Measurements from ENCODE around the gene ENOX1.

The ENOX1 gene

DNA sequence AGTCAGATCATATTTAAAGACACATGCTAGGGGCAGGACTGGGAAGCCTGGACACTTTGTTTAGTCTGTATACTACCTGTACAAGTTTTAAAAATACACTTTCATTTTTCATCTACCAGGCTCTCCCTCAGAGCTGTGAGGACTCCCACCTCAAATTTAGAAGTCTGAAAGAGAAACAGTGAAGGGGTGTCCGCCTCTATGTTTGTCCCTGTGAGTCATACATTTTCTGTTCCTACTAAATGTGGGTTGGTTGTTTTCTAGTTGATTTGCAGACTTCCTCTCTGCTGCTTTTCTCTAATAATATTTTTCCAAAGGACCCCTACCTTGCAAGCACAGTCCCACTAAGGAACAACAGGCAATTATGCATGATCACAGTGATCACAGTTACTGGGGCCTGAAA, 110.5 kb downstream of the ENOX1 start:
- in situ Hi-C loops (cut with MboI; ENCODE audit: low sequenced_read_pairs), result no loop called here

DNA sequence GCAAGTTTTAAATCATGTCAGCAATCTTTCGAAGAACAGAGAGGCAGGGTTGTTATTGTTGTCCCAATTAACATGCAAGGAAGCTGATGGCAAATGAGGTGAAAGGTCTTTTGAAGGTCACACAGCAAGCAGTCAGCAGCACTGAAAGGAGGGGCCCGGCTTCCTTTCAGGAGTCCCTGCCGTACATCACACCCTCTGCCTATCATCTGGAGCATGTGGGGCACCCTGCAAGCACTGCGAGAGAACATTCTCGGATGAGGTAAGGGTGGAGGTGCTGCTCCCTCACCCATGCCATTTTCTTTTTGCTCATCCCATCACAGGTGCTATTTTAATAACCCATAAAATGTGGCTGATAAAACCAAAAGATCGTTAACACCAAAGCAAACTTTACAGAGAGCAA, 111.2 kb downstream of the ENOX1 start:
- in situ Hi-C loops (cut with MboI; ENCODE audit: low sequenced_read_pairs), result no loop called here

- in situ Hi-C loops (cut with MboI; ENCODE audit: low sequenced_read_pairs), result no loop called here
Observed at GRCh38 chr13:43669964-43670363, 116.8 kb downstream of the ENOX1 start.

GRCh38 chr13:43669101-43669500, 117.7 kb downstream of the ENOX1 start:
- in situ Hi-C loops (cut with MboI; ENCODE audit: low sequenced_read_pairs), result no loop called here

GRCh38 chr13:43666403-43666802, 120.4 kb downstream of the ENOX1 start:
- in situ Hi-C loops (cut with MboI; ENCODE audit: low sequenced_read_pairs), result no loop called here

GRCh38 chr13:43665388-43665787, 121.4 kb downstream of the ENOX1 start:
- in situ Hi-C loops (cut with MboI; ENCODE audit: low sequenced_read_pairs), result no loop called here

- in situ Hi-C loops (cut with MboI; ENCODE audit: low sequenced_read_pairs), result no loop called here
Observed at GRCh38 chr13:43664700-43665191, 122.0 kb downstream of the ENOX1 start.

DNA sequence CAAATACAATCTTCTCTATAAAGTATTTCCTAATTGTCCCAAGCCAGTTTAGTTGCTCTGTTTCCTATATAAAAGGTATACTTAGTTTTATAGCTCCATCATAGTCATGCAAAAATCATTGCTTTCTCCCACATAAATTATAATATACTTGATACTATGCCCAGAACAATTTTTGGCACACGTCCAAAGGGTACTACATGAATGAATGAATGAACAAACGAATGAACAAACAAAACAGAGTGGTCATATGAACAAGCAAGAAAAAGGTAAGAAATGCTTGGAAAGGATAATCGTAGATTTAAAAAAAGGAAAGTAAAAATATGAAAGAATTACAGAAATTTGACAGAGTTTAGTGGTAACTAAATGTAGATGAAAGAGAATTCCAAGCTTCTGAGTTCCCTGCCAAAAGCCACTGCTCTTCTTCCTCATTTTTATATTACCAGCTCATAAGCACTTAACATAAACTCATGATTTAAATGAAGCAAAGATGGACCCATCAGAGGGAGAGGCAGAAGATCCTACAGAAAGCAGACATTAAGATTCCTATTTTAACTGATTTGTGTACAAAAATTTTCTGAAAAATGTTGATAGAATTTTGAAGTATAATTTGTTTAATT, 123.2 kb downstream of the ENOX1 start:
- in situ Hi-C loops (cut with MboI; ENCODE audit: low sequenced_read_pairs), result no loop called here

- in situ Hi-C loops (cut with MboI; ENCODE audit: low sequenced_read_pairs), result no loop called here
Observed at GRCh38 chr13:43662976-43663375, 123.8 kb downstream of the ENOX1 start.

GRCh38 chr13:43661161-43661830, 125.5 kb downstream of the ENOX1 start:
- in situ Hi-C loops (cut with MboI; ENCODE audit: low sequenced_read_pairs), result no loop called here

GRCh38 chr13:43657485-43657884, 129.3 kb downstream of the ENOX1 start:
- in situ Hi-C loops (cut with MboI; ENCODE audit: low sequenced_read_pairs), result no loop called here

DNA sequence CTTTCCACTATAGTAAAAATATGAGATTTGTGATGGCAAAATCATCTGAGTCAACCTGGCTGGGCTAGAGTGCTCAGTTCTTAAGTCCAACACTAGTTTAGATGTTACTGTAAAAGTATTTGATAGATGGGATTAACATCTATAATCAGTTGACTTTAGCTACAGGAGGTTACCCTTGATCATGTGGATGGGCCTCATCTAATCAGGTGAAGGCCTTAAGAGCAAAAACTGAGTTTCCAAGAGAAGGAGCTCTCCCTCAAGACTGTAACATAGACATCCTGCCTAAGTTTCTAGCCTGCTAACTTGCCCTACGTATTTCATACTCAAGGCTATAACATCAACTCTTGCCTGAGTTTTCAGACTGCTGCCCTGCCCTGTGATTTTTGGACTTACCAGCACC, 132.8 kb downstream of the ENOX1 start:
- in situ Hi-C loops (cut with MboI; ENCODE audit: low sequenced_read_pairs), result no loop called here

GRCh38 chr13:43653395-43653794, 133.4 kb downstream of the ENOX1 start:
- in situ Hi-C loops (cut with MboI; ENCODE audit: low sequenced_read_pairs), result no loop called here

- in situ Hi-C loops (cut with MboI; ENCODE audit: low sequenced_read_pairs), result no loop called here
Observed at GRCh38 chr13:43652760-43653159, 134.0 kb downstream of the ENOX1 start.

- in situ Hi-C loops (cut with MboI; ENCODE audit: low sequenced_read_pairs), result no loop called here
Observed at GRCh38 chr13:43650882-43651281, 135.9 kb downstream of the ENOX1 start.

GRCh38 chr13:43648733-43649132, 138.0 kb downstream of the ENOX1 start:
- in situ Hi-C loops (cut with MboI; ENCODE audit: low sequenced_read_pairs), result no loop called here

DNA sequence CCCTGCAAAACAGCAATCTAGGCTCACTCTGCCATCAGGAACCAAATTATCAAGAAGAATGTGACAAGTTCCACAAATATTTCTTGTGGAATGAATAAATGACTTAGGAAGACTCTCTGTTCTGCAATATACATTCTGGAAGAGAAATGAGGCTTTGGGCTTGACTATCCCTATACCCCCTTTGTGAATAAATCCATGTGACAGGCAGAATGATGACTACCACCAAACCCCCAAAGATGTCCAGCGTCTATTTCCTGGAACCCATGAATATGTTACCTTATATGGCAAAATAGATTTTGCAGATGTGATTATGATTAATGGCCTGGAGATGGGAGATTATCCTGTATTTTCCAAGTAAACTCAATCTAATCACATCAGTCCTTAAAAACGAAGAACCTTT, 139.3 kb downstream of the ENOX1 start:
- in situ Hi-C loops (cut with MboI; ENCODE audit: low sequenced_read_pairs), result no loop called here

DNA sequence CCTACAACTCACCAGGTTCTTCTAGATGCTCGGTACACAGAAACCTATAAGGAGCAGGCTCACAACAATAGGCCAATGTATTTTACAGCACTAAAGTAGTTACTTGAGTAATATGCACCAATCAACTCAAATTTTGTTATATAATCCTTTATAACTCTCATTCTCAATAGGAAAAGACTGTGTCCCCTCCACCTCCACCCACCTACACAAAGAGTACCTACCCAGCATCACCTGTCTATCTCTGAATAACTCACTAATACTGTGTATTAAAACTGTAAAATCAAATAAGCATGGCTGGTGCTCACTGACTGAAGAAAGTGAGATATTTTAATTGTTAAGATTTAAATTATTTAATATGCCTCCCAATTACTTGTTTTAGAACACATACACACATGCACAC, 146.3 kb downstream of the ENOX1 start:
- in situ Hi-C loops (cut with MboI; ENCODE audit: low sequenced_read_pairs), result no loop called here

GRCh38 chr13:43631106-43631505, 155.7 kb downstream of the ENOX1 start:
- in situ Hi-C loops (cut with MboI; ENCODE audit: low sequenced_read_pairs), result no loop called here

DNA sequence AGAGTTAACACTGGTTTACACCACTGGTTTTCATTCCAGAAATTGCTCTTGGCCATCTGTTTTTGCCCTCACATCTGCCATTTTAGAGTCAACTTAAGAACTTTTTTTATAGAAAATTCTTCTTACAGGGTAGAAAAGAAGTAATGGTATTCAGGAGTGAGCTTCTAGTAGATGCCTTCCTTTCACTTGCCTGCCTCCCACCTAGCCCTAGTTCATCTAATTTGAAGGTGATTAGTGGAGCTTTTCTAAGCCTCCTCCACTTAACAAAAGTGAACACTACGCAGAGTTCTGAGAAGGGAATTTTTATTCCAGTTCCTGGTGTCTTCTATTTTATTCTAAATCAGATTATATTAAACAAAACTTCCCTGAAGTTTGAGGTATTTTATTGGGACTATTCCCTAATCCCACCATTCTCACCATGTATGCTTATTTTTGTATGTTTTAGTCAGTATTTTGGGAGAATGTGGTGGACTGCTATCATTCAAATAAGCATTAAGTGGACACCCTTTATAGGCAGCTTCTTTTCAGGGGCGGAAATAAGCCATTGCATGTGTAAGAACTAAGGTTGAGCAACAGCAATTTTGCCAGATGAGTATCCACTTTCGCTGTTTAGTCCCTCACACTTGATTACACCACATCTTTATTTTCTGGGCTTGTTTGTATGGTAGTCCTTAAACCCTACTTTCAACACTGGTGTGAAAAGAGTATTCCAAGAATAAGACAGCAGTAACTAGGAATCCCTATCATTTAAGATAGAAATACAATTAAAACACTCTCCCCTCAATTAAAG, 156.9 kb downstream of the ENOX1 start:
- in situ Hi-C loops (cut with MboI; ENCODE audit: low sequenced_read_pairs), result no loop called here

DNA sequence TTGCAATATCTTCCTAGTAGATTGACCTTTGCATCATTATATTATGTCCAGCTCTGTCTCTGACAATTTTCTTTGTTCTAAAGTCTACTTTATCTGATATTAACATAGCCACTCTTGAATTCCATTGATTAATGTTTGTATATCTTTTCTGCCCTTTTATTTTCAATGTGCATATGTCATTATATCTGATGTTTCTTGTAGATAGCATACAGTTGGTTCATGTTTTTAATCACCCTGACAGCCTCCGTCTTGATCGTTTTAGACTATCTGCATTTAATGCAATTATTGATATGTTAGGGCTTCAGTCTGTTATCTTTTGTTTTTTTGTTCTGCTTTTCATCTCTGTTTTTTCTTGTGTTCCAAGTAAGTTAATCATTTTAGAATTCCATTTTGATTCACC, 159.8 kb downstream of the ENOX1 start:
- in situ Hi-C loops (cut with MboI; ENCODE audit: low sequenced_read_pairs), result no loop called here

- in situ Hi-C loops (cut with MboI; ENCODE audit: low sequenced_read_pairs), result no loop called here
Observed at GRCh38 chr13:43614063-43614462, 172.7 kb downstream of the ENOX1 start.
